ENCODE data around the gene DNAH8. TPM values are rescaled to one million over a fixed set of nuclear protein-coding genes. Genes with fewer than 3 reads are reported as not detected.

Gene DNAH8
- total and polyA plus RNA-seq, 3 donors from 2014 or later: 17.2 to 23.7 (median 19.0) TPM

DNA sequence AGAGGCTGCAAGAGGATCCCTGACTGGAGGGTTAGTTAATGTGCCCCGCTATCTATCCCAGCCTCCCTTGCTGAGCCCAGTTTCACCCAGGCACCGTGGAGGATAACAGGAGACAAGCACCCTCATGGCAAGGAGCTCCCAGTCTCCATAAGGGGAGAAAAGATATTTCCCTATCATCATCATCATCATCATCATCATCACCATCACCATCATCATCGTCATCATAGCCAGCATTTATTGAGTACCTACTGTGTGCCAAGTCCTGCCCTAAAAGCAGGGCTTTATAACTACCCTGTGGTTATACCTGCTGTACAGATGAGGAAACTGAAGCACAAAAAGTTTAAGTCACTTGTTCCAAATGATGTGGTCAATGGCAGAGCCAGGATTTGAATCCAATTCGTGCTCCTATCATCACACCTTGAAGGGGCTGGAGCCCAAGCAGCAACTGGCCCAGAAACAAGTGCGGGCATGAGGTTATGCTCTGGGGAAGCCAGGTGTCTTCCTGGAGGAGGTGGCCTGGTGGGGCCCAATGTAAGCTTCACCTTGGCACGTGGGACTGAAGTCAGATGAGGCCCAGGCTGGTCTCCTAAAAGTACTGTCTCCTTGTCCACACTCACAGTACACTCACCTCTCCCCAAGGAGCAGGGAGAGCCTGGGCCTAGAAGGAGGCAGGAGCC lies 343.5 kb downstream of the DNAH8 start:
- no peaks in the 10 kb centered on the region for H3K36me3 ChIP-seq (ENCODE audit: low read depth, missing control alignments)
- H3K9me3 ChIP-seq: no peaks in the 10 kb centered on the region
- no peaks in the 10 kb centered on the region for H3K27me3 ChIP-seq
- TF ChIP-seq, protein P1, sequence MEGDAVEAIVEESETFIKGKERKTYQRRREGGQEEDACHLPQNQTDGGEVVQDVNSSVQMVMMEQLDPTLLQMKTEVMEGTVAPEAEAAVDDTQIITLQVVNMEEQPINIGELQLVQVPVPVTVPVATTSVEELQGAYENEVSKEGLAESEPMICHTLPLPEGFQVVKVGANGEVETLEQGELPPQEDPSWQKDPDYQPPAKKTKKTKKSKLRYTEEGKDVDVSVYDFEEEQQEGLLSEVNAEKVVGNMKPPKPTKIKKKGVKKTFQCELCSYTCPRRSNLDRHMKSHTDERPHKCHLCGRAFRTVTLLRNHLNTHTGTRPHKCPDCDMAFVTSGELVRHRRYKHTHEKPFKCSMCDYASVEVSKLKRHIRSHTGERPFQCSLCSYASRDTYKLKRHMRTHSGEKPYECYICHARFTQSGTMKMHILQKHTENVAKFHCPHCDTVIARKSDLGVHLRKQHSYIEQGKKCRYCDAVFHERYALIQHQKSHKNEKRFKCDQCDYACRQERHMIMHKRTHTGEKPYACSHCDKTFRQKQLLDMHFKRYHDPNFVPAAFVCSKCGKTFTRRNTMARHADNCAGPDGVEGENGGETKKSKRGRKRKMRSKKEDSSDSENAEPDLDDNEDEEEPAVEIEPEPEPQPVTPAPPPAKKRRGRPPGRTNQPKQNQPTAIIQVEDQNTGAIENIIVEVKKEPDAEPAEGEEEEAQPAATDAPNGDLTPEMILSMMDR (IDR thresholded peaks at IDR 0.05): no peak
- no peak for TF ChIP-seq POLR2A (IDR thresholded peaks at IDR 0.05)
- no peak for DNase-seq
- no peak overlapping the region for H3K4me3 ChIP-seq
- intact Hi-C loops (cut with DNase I; ENCODE audit: low total_unique reads): no loop called here
- no peaks in the 10 kb centered on the region for H3K4me1 ChIP-seq
- H3K27ac ChIP-seq: no peak overlapping the region
- 82 to 86% methylated on average over 6 of the region's 6 CpGs for WGBS, 2 donors

DNA sequence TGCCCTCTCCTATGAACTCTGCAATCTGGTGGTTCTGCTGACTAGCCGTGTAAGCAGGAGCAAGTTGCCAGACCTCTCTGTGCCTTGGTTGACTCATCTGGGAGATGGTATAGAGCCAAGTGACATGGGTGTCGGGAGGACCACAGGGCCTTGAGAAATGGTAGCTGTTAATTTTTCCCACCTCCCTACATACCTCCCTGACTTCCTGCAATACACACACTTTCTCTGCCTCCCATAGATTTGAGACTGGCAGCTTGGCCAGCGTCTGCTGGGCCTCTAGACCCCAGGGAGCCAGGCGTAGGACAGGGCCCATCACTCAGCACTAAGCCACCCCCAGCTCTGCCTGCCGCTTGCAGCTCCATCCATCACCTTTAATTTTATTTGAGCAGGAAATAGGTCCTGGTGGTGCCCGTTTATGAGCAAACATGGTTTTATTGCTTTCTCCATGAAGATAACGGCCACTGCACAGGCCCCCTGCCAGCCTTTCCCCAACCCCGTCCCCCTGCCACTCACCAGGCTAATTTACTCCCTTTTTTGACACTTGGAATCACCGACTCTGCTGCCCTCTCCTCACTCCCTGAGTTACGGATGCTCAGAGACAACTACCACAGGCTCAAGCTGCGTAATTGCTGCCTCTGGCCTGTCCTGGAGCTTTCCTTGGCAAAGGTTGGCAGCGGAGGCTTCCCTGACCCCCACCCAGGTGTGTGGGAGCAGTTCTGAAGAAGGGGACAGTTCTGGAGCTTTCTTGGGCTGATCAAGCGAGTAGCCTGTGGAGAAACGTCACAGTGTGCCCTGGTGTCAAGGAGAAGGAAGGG lies 344.6 kb downstream of the DNAH8 start:
- H3K27ac ChIP-seq: no peak overlapping the region
- DNase-seq: no peak
- TF ChIP-seq POLR2A (IDR thresholded peaks at IDR 0.05): no peak
- TF ChIP-seq, protein P1 (IDR thresholded peaks at IDR 0.05): no peak
- H3K4me3 ChIP-seq: no peak overlapping the region
- 78 to 84% methylated on average over 14 of the region's 14 CpGs for WGBS, 2 donors
- H3K27me3 ChIP-seq: no peaks in the 10 kb centered on the region
- no peaks in the 10 kb centered on the region for H3K4me1 ChIP-seq
- no peaks in the 10 kb centered on the region for H3K36me3 ChIP-seq (ENCODE audit: low read depth, missing control alignments)
- intact Hi-C loops (cut with DNase I; ENCODE audit: low total_unique reads): no loop called here
- H3K9me3 ChIP-seq: no peaks in the 10 kb centered on the region

DNA sequence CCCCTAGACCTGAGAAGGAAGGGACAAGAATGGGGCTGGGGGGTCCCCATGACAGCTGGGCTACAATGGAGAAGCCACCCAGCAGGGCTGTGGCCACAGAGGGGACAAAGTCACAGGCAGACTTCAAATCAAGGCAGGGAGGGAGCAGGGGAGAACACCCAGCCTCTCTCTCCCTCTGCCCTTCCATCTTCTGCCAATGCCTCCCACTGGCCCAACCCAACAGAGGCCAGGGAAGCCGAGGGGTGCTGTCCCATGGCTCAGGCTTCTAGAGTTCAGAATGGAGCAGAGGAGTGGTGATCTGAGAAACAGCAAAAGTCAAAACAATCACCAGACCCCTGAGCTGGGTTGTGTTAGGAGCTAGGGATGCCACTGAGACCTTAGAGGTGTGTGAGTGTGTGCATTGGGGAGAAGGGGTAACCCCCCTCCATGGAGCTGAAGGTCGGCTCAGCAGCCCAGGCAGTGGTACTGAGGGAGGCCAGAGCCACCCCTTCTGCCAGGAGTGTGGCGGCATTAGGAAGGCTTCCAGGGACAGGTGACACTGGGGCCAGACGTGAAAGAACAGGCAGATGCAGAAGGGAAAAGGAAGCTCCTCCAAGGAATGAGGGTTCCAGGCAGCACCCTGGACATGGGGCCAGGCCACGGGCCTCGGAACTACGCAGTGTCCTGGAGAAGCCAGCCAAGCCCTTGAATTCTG lies 345.5 kb downstream of the DNAH8 start:
- Histone ChIP-seq H3K4me1 (no peaks in the 10 kb centered on the region), H3K27ac (no peak overlapping the region), H3K36me3 (ENCODE audit: low read depth, missing control alignments) (no peaks in the 10 kb centered on the region), H3K9me3 (no peaks in the 10 kb centered on the region), H3K27me3 (no peaks in the 10 kb centered on the region), H3K4me3 (no peak overlapping the region)
- TF ChIP-seq, protein P1 (IDR thresholded peaks at IDR 0.05): no peak
- TF ChIP-seq POLR2A (IDR thresholded peaks at IDR 0.05): no peak
- 58 to 62% methylated on average over 7 of the region's 7 CpGs for WGBS, 2 donors
- intact Hi-C loops (cut with DNase I; ENCODE audit: low total_unique reads): no loop called here
- DNase-seq: no peak

DNA sequence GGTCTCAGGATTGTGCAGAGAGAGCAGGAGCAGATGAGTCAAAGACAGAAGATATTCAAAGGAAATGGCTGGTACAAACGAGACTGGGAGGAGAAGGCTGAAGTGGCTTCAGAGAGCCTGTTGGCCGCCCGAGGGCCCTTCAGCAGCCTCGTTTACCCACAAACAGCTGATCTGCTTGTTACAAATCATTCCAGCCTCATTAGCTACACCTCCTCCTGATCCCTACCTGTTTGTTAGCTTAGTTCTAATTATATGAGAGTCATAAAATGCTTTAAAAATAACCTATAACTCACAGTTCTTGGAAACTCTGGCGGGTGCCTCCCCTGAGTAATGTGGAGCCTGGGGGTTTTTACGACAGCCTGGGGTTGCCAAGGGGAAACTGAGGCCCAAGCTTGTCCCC lies 346.1 kb downstream of the DNAH8 start:
- Histone ChIP-seq H3K27me3 (no peaks in the 10 kb centered on the region), H3K4me1 (no peaks in the 10 kb centered on the region), H3K4me3 (no peak overlapping the region), H3K9me3 (no peaks in the 10 kb centered on the region), H3K27ac (no peak overlapping the region), H3K36me3 (ENCODE audit: low read depth, missing control alignments) (no peaks in the 10 kb centered on the region)
- no peak for DNase-seq
- 60 to 62% methylated on average over 6 of the region's 6 CpGs for WGBS, 2 donors
- intact Hi-C loops (cut with DNase I; ENCODE audit: low total_unique reads): no loop called here
- TF ChIP-seq, protein P1 (IDR thresholded peaks at IDR 0.05): no peak
- no peak for TF ChIP-seq POLR2A (IDR thresholded peaks at IDR 0.05)

All from testis (tissue), 3 donors.